ENCODE measurements around the gene DNM3. TPM values are rescaled to one million over a fixed set of nuclear protein-coding genes. Genes with fewer than 3 reads are reported as not detected.

Gene DNM3
- total and polyA plus RNA-seq, 2 experiments from 2014 or later: 5.2 to 12.2 TPM

DNA sequence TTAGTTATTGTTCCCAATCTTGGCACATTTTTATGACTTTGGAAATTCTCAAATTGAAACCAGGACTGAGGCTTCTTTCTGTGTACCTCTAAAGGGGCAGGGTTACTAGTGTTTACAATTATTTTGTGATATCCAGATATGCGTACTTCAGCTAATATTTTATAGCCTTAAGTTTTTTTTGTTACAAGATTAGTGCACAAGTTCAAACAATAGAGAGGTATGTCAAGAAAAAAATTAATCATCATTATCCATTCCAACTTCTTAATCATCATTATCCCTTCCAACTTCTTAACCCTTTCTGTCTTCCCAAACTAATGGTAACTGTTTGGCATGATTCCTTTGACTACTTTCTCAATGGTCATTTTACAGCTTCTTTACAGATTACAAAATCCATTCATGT lies 306.2 kb downstream of the DNM3 start (continued):
- TF ChIP-seq, protein P1, sequence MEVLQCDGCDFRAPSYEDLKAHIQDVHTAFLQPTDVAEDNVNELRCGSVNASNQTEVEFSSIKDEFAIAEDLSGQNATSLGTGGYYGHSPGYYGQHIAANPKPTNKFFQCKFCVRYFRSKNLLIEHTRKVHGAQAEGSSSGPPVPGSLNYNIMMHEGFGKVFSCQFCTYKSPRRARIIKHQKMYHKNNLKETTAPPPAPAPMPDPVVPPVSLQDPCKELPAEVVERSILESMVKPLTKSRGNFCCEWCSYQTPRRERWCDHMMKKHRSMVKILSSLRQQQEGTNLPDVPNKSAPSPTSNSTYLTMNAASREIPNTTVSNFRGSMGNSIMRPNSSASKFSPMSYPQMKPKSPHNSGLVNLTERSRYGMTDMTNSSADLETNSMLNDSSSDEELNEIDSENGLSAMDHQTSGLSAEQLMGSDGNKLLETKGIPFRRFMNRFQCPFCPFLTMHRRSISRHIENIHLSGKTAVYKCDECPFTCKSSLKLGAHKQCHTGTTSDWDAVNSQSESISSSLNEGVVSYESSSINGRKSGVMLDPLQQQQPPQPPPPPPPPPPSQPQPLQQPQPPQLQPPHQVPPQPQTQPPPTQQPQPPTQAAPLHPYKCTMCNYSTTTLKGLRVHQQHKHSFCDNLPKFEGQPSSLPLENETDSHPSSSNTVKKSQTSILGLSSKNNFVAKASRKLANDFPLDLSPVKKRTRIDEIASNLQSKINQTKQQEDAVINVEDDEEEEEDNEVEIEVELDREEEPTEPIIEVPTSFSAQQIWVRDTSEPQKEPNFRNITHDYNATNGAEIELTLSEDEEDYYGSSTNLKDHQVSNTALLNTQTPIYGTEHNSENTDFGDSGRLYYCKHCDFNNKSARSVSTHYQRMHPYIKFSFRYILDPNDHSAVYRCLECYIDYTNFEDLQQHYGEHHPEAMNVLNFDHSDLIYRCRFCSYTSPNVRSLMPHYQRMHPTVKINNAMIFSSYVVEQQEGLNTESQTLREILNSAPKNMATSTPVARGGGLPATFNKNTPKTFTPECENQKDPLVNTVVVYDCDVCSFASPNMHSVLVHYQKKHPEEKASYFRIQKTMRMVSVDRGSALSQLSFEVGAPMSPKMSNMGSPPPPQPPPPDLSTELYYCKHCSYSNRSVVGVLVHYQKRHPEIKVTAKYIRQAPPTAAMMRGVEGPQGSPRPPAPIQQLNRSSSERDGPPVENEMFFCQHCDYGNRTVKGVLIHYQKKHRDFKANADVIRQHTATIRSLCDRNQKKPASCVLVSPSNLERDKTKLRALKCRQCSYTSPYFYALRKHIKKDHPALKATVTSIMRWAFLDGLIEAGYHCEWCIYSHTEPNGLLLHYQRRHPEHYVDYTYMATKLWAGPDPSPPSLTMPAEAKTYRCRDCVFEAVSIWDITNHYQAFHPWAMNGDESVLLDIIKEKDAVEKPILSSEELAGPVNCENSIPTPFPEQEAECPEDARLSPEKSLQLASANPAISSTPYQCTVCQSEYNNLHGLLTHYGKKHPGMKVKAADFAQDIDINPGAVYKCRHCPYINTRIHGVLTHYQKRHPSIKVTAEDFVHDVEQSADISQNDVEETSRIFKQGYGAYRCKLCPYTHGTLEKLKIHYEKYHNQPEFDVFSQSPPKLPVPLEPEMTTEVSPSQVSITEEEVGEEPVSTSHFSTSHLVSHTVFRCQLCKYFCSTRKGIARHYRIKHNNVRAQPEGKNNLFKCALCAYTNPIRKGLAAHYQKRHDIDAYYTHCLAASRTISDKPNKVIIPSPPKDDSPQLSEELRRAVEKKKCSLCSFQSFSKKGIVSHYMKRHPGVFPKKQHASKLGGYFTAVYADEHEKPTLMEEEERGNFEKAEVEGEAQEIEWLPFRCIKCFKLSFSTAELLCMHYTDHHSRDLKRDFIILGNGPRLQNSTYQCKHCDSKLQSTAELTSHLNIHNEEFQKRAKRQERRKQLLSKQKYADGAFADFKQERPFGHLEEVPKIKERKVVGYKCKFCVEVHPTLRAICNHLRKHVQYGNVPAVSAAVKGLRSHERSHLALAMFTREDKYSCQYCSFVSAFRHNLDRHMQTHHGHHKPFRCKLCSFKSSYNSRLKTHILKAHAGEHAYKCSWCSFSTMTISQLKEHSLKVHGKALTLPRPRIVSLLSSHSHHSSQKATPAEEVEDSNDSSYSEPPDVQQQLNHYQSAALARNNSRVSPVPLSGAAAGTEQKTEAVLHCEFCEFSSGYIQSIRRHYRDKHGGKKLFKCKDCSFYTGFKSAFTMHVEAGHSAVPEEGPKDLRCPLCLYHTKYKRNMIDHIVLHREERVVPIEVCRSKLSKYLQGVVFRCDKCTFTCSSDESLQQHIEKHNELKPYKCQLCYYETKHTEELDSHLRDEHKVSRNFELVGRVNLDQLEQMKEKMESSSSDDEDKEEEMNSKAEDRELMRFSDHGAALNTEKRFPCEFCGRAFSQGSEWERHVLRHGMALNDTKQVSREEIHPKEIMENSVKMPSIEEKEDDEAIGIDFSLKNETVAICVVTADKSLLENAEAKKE (CRISPR knock-in tag; IDR thresholded peaks at IDR 0.05): no peak

DNA sequence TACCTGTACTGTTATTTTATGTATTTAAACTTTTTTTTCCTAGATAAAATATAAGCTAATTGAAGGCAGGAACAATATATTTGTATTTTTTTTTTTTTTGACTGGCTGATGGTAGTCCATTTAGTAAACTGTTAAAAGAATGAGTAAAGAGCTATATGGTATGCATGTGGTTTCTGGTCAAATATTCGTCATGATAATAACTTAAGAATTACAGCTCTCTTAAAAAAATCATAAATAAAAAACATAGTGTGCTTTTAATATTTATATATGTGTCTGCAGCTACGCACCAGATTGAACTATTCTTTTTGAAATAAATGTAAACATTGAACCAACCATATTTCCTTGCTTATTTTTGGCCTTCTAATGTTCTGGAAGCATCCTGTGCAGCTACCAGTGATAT lies 306.9 kb downstream of the DNM3 start:
- Histone ChIP-seq H3F3A (replicated peaks; ENCODE audit: low read depth) (no peaks in the 10 kb centered on the region), H3K9me2 (ENCODE audit: insufficient read depth) (no peaks in the 10 kb centered on the region), H3K79me2 (replicated peaks; ENCODE audit: insufficient read depth) (no peaks in the 10 kb centered on the region), H3K4me3 (no peak overlapping the region), H4K20me1 (replicated peaks; ENCODE audit: insufficient read depth) (no peaks in the 10 kb centered on the region), H3K36me3 (ENCODE audit: insufficient read depth) (no peaks in the 10 kb centered on the region), H3K27ac (ENCODE audit: low read depth) (no peak overlapping the region), H3K27me3 (ENCODE audit: insufficient read depth) (no peaks in the 10 kb centered on the region), H3K4me2 (0 out of 2 replicates have a peak overlapping the region, but pooled peaks have one; percentile 4), H3K4me1 (ENCODE audit: insufficient read depth) (peaks cover 18% of the 10 kb centered on the region), H2AFZ (no peak overlapping the region; the same call in 1 of the 2 replicates)
- Mint-ChIP-seq H3K36me3 (ENCODE audit: low read depth) (no peaks in the 10 kb centered on the region), H3K4me3 (no peak overlapping the region), H3K27ac (peak overlapping the region; percentile 81; the same call in 1 of the 2 replicates), H3K9me3 (no peaks in the 10 kb centered on the region), H3K27me3 (ENCODE audit: insufficient read depth, low read depth, poor library complexity) (no peaks in the 10 kb centered on the region), H3K4me1 (peaks cover 35% of the 10 kb centered on the region)
- DNase-seq (ENCODE audit: low spot score) (no peak), ATAC-seq (no peak)
- TF ChIP-seq NANOG (IDR thresholded peaks at IDR 0.05; ENCODE audit: borderline replicate concordance) (no peak), JUNB (IDR thresholded peaks at IDR 0.05; ENCODE audit: unreplicated experiment) (no peak), POLR2AphosphoS5 (IDR thresholded peaks at IDR 0.05; ENCODE audit: low read depth) (no peak), EZH2 (IDR thresholded peaks at IDR 0.05; ENCODE audit: low read depth, unreplicated experiment) (no peak), ZNF114 (CRISPR knock-in tag; IDR thresholded peaks at IDR 0.05) (no peak), EZH2phosphoT487 (IDR thresholded peaks at IDR 0.05; ENCODE audit: unreplicated experiment) (no peak), ZNF331 (CRISPR knock-in tag; IDR thresholded peaks at IDR 0.05; ENCODE audit: low read depth) (no peak)
- TF ChIP-seq, protein P2, sequence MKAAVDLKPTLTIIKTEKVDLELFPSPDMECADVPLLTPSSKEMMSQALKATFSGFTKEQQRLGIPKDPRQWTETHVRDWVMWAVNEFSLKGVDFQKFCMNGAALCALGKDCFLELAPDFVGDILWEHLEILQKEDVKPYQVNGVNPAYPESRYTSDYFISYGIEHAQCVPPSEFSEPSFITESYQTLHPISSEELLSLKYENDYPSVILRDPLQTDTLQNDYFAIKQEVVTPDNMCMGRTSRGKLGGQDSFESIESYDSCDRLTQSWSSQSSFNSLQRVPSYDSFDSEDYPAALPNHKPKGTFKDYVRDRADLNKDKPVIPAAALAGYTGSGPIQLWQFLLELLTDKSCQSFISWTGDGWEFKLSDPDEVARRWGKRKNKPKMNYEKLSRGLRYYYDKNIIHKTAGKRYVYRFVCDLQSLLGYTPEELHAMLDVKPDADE (IDR thresholded peaks at IDR 0.05): no peak
- TF ChIP-seq, protein P1 (CRISPR knock-in tag; IDR thresholded peaks at IDR 0.05): no peak
